ENCODE measurements around the gene GOLGA6D. TPM values are rescaled to one million over a fixed set of nuclear protein-coding genes. Genes with fewer than 3 reads are reported as not detected.
"Not testable (repeated sequence)": the region's sequence is repeated elsewhere in the genome, so short reads cannot be mapped to it uniquely, and the experiment has no call there.

The GOLGA6D gene, protein sequence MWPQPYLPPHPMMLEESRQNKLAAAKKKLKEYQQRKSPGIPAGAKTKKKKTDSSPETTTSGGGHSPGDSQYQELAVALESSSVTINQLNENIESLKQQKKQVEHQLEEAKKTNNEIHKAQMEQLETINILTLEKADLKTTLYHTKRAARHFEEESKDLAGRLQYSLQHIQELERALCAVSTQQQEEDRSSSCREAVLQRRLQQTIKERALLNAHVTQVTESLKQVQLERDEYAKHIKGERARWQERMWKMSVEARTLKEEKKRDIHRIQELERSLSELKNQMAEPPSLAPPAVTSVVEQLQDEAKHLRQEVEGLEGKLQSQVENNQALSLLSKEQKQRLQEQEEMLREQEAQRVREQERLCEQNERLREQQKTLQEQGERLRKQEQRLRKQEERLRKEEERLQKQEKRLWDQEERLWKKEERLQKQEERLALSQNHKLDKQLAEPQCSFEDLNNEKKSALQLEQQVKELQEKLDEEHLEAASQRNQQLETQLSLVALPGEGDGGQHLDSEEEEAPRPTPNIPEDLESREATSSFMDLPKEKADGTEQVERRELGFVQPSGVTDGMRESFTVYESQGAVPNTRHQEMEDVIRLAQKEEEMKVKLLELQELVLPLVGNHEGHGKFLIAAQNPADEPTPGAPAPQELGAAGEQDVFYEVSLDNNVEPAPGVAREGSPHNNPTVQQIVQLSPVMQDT
- not detected for total RNA-seq
- polyA plus RNA-seq, result not detected

DNA sequence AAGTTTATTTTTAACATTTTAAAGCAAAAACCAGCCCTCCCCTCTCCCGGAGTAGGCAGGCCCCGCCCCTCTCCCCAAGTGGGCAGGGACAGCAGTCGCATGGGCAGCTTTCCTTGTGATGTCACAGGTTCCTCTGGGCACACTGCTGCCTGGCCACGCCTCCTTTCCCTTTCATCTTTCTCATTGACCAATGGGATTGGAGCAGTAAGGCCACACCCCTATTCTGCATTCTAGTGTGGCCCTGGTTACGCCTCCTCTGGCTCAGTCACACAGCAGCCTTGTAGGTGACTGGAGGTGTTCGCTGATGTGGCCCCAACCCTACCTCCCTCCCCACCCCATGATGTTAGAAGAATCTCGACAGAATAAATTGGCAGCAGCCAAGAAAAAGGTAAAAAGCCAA is at the start of gene GOLGA6D:
GOLGA6D (plus strand) TSS at position 264 of the 400 bp plus-strand sequence; CDS start at position 305, 41 bp downstream.
- not testable (repeated sequence) for H3K27me3 ChIP-seq (ENCODE audit: control insufficient read depth, insufficient read depth, low read length); ATAC-seq (ENCODE audit: low read depth in 2 of 2); H3K36me3 Mint-ChIP-seq

GRCh38 chr15:75233504-75234190 is 49.0 kb upstream of the GOLGA6D start:
- H3K27me3 Mint-ChIP-seq, result peaks cover 7% of the 10 kb centered on the region
- H3K9me3 ChIP-seq (ENCODE audit: control insufficient read depth in 2 of 2, low read length in 2 of 2), result no peaks in the 10 kb centered on the region
- H3K4me3 Mint-ChIP-seq, result no peak overlapping the region
- H3K27ac Mint-ChIP-seq, result no peak overlapping the region
- no peaks in the 10 kb centered on the region for H3K27me3 ChIP-seq (ENCODE audit: control insufficient read depth, insufficient read depth, low read length)
- no peaks in the 10 kb centered on the region for H3K36me3 ChIP-seq (ENCODE audit: control insufficient read depth, insufficient read depth, low read length)
- no peaks in the 10 kb centered on the region for H3K9me3 Mint-ChIP-seq
- no peaks in the 10 kb centered on the region for H3K4me1 Mint-ChIP-seq
- DNase-seq (no peak), ATAC-seq (ENCODE audit: low read depth in 2 of 2) (no peak)
- no peak overlapping the region for H3K4me3 ChIP-seq (ENCODE audit: low read depth, low read length)
- H3K4me1 ChIP-seq (ENCODE audit: control insufficient read depth, insufficient read depth, low read length, poor library complexity, severe bottlenecking), result no peaks in the 10 kb centered on the region
- no peaks in the 10 kb centered on the region for H3K36me3 Mint-ChIP-seq
- no peak overlapping the region for H3K27ac ChIP-seq (ENCODE audit: insufficient read depth, low read length, poor library complexity, severe bottlenecking)

More for the DNA sequence above, at the start of gene GOLGA6D:
- H3K36me3 ChIP-seq (ENCODE audit: control insufficient read depth, insufficient read depth, low read length); H3K9me3 Mint-ChIP-seq; H3K4me3 Mint-ChIP-seq; H3K27ac Mint-ChIP-seq; H3K4me1 Mint-ChIP-seq; H3K27me3 Mint-ChIP-seq; H3K4me1 ChIP-seq (ENCODE audit: control insufficient read depth, insufficient read depth, low read length, poor library complexity, severe bottlenecking); H3K9me3 ChIP-seq (ENCODE audit: control insufficient read depth in 2 of 2, low read length in 2 of 2); DNase-seq; H3K27ac ChIP-seq (ENCODE audit: insufficient read depth, low read length, poor library complexity, severe bottlenecking); H3K4me3 ChIP-seq (ENCODE audit: low read depth, low read length): not testable (repeated sequence)

GRCh38 chr15:75234191-75234810 is 48.3 kb upstream of the GOLGA6D start:
- no peak for ATAC-seq (ENCODE audit: low read depth in 2 of 2)
- Histone ChIP-seq H3K27me3 (ENCODE audit: control insufficient read depth, insufficient read depth, low read length) (no peaks in the 10 kb centered on the region), H3K36me3 (ENCODE audit: control insufficient read depth, insufficient read depth, low read length) (no peaks in the 10 kb centered on the region), H3K4me1 (ENCODE audit: control insufficient read depth, insufficient read depth, low read length, poor library complexity, severe bottlenecking) (no peaks in the 10 kb centered on the region), H3K27ac (ENCODE audit: insufficient read depth, low read length, poor library complexity, severe bottlenecking) (no peak overlapping the region), H3K4me3 (ENCODE audit: low read depth, low read length) (no peak overlapping the region), H3K9me3 (ENCODE audit: control insufficient read depth in 2 of 2, low read length in 2 of 2) (no peaks in the 10 kb centered on the region)
- Mint-ChIP-seq H3K9me3 (no peaks in the 10 kb centered on the region), H3K36me3 (no peaks in the 10 kb centered on the region), H3K4me3 (no peak overlapping the region), H3K4me1 (no peaks in the 10 kb centered on the region), H3K27ac (no peak overlapping the region), H3K27me3 (peaks cover 13% of the 10 kb centered on the region)
- no peak for DNase-seq

- Mint-ChIP-seq H3K27ac (no peak overlapping the region), H3K4me3 (no peak overlapping the region), H3K4me1 (no peaks in the 10 kb centered on the region), H3K27me3 (peaks cover 18% of the 10 kb centered on the region), H3K36me3 (no peaks in the 10 kb centered on the region), H3K9me3 (peaks cover 0 to 2% (median 0%) of the 10 kb centered on the region in 7 donors)
- H3K4me3 ChIP-seq (ENCODE audit: low read depth, low read length), result no peak overlapping the region
- H3K27ac ChIP-seq (ENCODE audit: insufficient read depth, low read length, poor library complexity, severe bottlenecking), result no peak overlapping the region
- ATAC-seq (ENCODE audit: low read depth in 2 of 2) (no peak), DNase-seq (no peak)
- no peaks in the 10 kb centered on the region for H3K4me1 ChIP-seq (ENCODE audit: control insufficient read depth, insufficient read depth, low read length, poor library complexity, severe bottlenecking)
- no peaks in the 10 kb centered on the region for H3K27me3 ChIP-seq (ENCODE audit: control insufficient read depth, insufficient read depth, low read length)
- H3K9me3 ChIP-seq (ENCODE audit: control insufficient read depth in 2 of 2, low read length in 2 of 2), result no peaks in the 10 kb centered on the region
- H3K36me3 ChIP-seq (ENCODE audit: control insufficient read depth, insufficient read depth, low read length), result no peaks in the 10 kb centered on the region
These were observed 47.5 kb upstream of the GOLGA6D start for GRCh38 chr15:75235051-75235673.

DNA sequence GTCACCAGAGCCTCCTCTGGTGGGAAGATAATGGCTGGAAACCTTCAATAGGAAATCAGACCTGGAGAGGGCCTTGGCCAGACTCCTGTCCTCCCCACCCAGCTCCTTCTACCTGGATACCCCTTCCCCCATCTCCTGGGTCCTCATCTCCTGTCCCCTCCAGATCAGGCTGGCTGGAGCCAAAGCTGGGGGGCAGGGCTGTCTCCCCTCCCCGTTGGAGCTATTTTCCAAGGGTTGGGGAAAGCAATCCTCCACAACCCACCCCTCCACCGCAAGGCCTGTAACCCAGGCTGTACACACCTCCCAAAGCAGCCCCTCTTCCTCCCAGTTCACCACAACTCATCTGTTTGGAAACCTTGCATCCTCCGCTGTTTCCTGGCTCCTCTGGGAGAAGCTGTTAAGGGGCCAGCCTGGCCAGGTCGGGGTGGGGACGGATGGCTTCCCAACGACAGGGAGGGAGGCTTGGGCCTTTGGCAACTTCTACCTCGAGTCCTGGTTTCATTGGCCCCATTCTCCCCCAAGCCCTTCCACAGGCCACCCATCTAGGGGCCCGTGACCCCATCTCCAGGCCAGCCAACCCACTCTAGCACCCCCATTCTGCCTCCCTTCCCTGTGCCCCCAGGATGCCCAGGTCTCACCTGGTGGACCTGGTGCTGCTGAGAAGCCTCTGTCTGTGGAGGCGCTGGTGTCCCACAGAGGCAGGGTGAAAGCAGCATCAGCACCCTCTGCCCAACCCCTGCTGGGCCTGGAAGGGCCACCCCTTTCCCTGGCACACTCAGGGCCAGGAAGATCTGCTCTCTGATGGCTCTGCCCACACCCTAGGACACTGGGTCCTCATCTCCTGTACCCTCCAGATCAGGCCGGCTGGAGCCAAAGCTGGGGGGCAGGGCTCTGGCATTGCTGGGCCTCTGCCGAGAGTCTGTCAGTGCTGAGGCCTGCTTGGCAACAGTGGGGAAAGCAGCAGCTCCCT is 46.6 kb upstream of the GOLGA6D start:
- no peaks in the 10 kb centered on the region for H3K36me3 Mint-ChIP-seq
- no peaks in the 10 kb centered on the region for H3K4me1 Mint-ChIP-seq
- peaks cover 0 to 2% (median 0%) of the 10 kb centered on the region in 7 donors for H3K9me3 Mint-ChIP-seq
- no peaks in the 10 kb centered on the region for H3K36me3 ChIP-seq (ENCODE audit: control insufficient read depth, insufficient read depth, low read length)
- H3K27me3 ChIP-seq (ENCODE audit: control insufficient read depth, insufficient read depth, low read length), result peaks cover under 1% of the 10 kb centered on the region
- H3K27ac Mint-ChIP-seq, result no peak overlapping the region
- H3K4me3 ChIP-seq (ENCODE audit: low read depth, low read length), result no peak overlapping the region
- no peaks in the 10 kb centered on the region for H3K4me1 ChIP-seq (ENCODE audit: control insufficient read depth, insufficient read depth, low read length, poor library complexity, severe bottlenecking)
- no peak overlapping the region for H3K27ac ChIP-seq (ENCODE audit: insufficient read depth, low read length, poor library complexity, severe bottlenecking)
- H3K27me3 Mint-ChIP-seq, result peaks cover 25% of the 10 kb centered on the region
- ATAC-seq (ENCODE audit: low read depth in 2 of 2) (no peak), DNase-seq (no peak)
- H3K4me3 Mint-ChIP-seq, result no peak overlapping the region
- no peaks in the 10 kb centered on the region for H3K9me3 ChIP-seq (ENCODE audit: control insufficient read depth in 2 of 2, low read length in 2 of 2)

DNA sequence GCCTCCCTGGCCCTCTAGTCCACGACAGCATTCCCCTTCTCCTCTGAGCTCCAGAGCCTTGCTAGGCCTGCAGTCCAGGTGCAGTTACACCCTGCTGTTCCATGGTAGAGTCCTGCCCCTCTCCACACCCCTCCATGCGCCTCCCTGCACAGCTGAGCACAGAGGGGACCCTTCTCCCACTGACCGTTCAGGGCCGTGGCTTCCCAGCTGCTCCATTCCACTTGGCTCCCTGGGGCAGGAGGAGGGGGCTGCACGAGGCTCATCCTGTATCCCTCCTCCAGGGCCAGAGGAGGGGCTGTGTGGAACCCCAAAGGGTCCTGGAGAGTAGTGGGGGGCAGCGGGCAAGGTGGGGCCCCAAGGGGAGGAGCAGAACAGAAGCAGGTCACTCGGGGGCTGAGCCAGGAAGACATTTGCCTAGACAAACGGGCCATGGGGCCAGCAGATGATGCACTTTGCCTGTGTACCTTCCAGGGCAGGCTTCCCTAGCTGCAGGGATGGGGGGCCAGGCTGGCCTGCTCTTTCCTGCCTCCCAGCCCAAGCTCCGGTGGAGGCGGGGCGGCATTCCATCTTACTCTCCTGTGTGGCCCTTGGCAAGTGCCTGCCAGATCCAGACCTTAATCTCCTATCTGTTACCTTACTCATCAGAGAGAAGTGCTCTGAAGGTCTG is 45.2 kb upstream of the GOLGA6D start:
- DNase-seq (no peak), ATAC-seq (ENCODE audit: low read depth in 2 of 2) (no peak)
- Mint-ChIP-seq H3K4me1 (no peaks in the 10 kb centered on the region), H3K27ac (no peak overlapping the region), H3K9me3 (peaks cover 0 to 2% (median 0%) of the 10 kb centered on the region in 7 donors), H3K27me3 (peaks cover 23% of the 10 kb centered on the region), H3K4me3 (no peak overlapping the region), H3K36me3 (no peaks in the 10 kb centered on the region)
- Histone ChIP-seq H3K27ac (ENCODE audit: insufficient read depth, low read length, poor library complexity, severe bottlenecking) (no peak overlapping the region), H3K4me1 (ENCODE audit: control insufficient read depth, insufficient read depth, low read length, poor library complexity, severe bottlenecking) (no peaks in the 10 kb centered on the region), H3K4me3 (ENCODE audit: low read depth, low read length) (no peak overlapping the region), H3K9me3 (ENCODE audit: control insufficient read depth in 2 of 2, low read length in 2 of 2) (no peaks in the 10 kb centered on the region), H3K36me3 (ENCODE audit: control insufficient read depth, insufficient read depth, low read length) (no peaks in the 10 kb centered on the region), H3K27me3 (ENCODE audit: control insufficient read depth, insufficient read depth, low read length) (peaks cover 1% of the 10 kb centered on the region)
